Activated T-cell treated with anti-CD3 and anti-CD28 coated beads, Interleukin-2, amount 50 U/mL, for 4 hours (primary cell): ENCODE results near the gene JCHAIN. TPM values are rescaled to one million over a fixed set of nuclear protein-coding genes. Genes with fewer than 3 reads are reported as not detected.

ENCODE experiments used
- ATAC-seq, 2 donors: fragments of 200-7000 bp; cut with Tn5 transposase; one replicate each; pipeline ENCODE4 v1.10.0; 2021
- DNase-seq: peaks from one replicate; pipeline ENCODE4 v3.0.0-alpha.2; 2020
- H3K27me3 Mint-ChIP-seq: one replicate; pipeline ENCODE4 v1.8.0; 2021; ENCODE audit warnings: low read depth, mixed read lengths
- H3K36me3 Mint-ChIP-seq: one replicate; pipeline ENCODE4 v1.8.0; 2022; ENCODE audit warnings: mixed read lengths; ENCODE audit not compliant: insufficient read depth
- H3K4me1 Mint-ChIP-seq: one replicate; pipeline ENCODE4 v1.8.0; 2021; ENCODE audit warnings: low read depth, mixed read lengths
- H3K4me3 Mint-ChIP-seq: one replicate; pipeline ENCODE4 v1.8.0; 2021; ENCODE audit warnings: mild to moderate bottlenecking, moderate library complexity, mixed read lengths
- H3K9me3 Mint-ChIP-seq: one replicate; pipeline ENCODE4 v1.8.0; 2021; ENCODE audit warnings: mixed read lengths
- total RNA-seq, 3 donors: library from RNA; stranded (reverse); gene quantifications; one replicate each; pipeline ENCODE4 v1.2.1, GENCODE V29; 2021

JCHAIN gene
- total RNA-seq, 3 donors from 2014 or later = 0.58 to 1.4 (median 1.1) TPM

DNA sequence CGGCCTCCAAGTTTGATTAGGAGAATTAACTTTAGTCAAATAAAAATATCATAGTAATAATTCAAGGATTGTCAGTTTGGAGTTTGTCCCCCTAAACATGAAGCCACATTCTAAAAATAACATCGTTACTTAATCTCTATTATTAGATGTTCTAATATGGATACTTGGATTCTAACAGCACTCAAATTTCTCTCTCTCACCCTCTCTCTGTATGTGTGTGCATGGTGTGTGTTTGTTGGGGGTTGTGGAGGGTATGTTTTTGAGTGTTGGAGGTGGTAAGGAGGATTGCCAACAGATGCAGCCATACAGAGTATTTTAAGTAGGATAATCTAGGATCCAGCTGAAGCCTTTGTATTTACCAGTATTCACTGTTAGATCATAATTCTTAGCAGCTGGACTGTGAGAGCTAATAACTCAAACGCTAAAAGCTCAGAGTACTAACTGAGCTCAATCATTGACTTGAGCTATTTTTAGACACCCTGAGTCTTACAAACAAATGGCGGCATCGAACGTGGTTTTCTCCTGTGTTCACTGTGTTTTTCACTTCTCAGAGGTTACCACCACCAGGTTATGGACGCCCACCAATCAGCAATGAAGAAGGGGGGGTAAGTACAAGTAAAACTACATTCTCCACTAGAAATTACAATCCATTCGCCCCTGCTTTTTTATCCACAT lies 28.9 kb downstream of the JCHAIN start:
- no peaks in the 10 kb centered on the region for H3K36me3 Mint-ChIP-seq
- no peaks in the 10 kb centered on the region for H3K9me3 Mint-ChIP-seq
- ATAC-seq (no peak), DNase-seq (no peak)
- no peak overlapping the region for H3K4me3 Mint-ChIP-seq
- H3K27me3 Mint-ChIP-seq = peaks cover 4% of the 10 kb centered on the region
- peaks cover 2% of the 10 kb centered on the region for H3K4me1 Mint-ChIP-seq

- Mint-ChIP-seq H3K4me3 (no peak overlapping the region), H3K36me3 (no peaks in the 10 kb centered on the region), H3K4me1 (no peaks in the 10 kb centered on the region), H3K9me3 (no peaks in the 10 kb centered on the region), H3K27me3 (peaks cover 8% of the 10 kb centered on the region)
- no peak for DNase-seq
- ATAC-seq = no peak
Observed at GRCh38 chr4:70634482-70634881, 31.8 kb downstream of the JCHAIN start.

- Mint-ChIP-seq H3K9me3 (no peaks in the 10 kb centered on the region), H3K36me3 (no peaks in the 10 kb centered on the region), H3K4me3 (no peak overlapping the region), H3K27me3 (peaks cover 8% of the 10 kb centered on the region), H3K4me1 (no peaks in the 10 kb centered on the region)
- ATAC-seq = no peak
- no peak for DNase-seq
Observed at GRCh38 chr4:70632028-70632427, 34.3 kb downstream of the JCHAIN start.

GRCh38 chr4:70630162-70630561 lies 36.1 kb downstream of the JCHAIN start:
- no peaks in the 10 kb centered on the region for H3K36me3 Mint-ChIP-seq
- H3K9me3 Mint-ChIP-seq = no peaks in the 10 kb centered on the region
- ATAC-seq = no peak
- no peak overlapping the region for H3K4me3 Mint-ChIP-seq
- no peaks in the 10 kb centered on the region for H3K4me1 Mint-ChIP-seq
- DNase-seq = no peak
- peaks cover 8% of the 10 kb centered on the region for H3K27me3 Mint-ChIP-seq

DNA sequence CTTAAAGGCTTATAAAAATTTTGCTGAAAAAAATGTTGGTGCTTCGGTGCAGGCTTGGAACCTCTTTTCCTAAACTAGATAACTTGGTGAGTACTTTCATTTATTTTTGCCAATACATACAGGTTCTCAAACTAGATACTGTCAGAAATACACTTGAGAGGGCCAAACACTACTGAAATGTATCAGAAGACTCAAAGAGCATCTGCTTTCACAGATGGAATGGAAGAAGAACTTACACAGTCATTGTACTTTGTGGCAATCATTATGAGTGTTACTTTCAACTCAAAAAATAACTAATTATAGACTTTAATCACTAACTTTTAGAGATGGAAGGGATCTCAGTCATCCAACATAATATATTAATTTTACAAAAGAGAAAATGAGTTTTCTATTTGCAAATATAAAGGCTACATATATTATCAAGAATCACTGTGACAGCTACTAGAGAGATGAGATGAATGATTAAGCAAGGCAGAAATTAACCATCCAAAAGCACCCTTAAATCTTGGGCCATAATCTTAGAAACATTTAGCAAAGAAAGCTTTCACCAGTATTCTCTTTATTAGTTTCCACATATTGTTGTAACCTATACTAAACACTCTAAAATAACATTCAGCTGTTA lies 36.7 kb downstream of the JCHAIN start:
- ATAC-seq = peak; percentile 34 to 35
- H3K9me3 Mint-ChIP-seq = no peaks in the 10 kb centered on the region
- no peak overlapping the region for H3K4me3 Mint-ChIP-seq
- no peaks in the 10 kb centered on the region for H3K4me1 Mint-ChIP-seq
- H3K36me3 Mint-ChIP-seq = no peaks in the 10 kb centered on the region
- no peak for DNase-seq
- peaks cover 8% of the 10 kb centered on the region for H3K27me3 Mint-ChIP-seq

- Mint-ChIP-seq H3K36me3 (no peaks in the 10 kb centered on the region), H3K4me3 (no peak within 1 kb of the TSS), H3K9me3 (no peaks in the 10 kb centered on the region), H3K4me1 (no peaks in the 10 kb centered on the region), H3K27me3 (peaks cover 5% of the 10 kb centered on the region)
- no peak for ATAC-seq
- DNase-seq = no peak
Observed at GRCh38 chr4:70628444-70628843, 37.9 kb downstream of the JCHAIN start, which contains the start of gene ENAM. Gene ENAM, plus strand, starts transcription at chr4:70628744. Its CDS starts 757 bp downstream, at chr4:70629501.

GRCh38 chr4:70627620-70628019 lies 38.7 kb downstream of the JCHAIN start:
- H3K27me3 Mint-ChIP-seq = peaks cover 4% of the 10 kb centered on the region
- no peak for DNase-seq
- H3K36me3 Mint-ChIP-seq = no peaks in the 10 kb centered on the region
- no peaks in the 10 kb centered on the region for H3K9me3 Mint-ChIP-seq
- ATAC-seq = no peak
- H3K4me3 Mint-ChIP-seq = no peak overlapping the region
- H3K4me1 Mint-ChIP-seq = no peaks in the 10 kb centered on the region

DNA sequence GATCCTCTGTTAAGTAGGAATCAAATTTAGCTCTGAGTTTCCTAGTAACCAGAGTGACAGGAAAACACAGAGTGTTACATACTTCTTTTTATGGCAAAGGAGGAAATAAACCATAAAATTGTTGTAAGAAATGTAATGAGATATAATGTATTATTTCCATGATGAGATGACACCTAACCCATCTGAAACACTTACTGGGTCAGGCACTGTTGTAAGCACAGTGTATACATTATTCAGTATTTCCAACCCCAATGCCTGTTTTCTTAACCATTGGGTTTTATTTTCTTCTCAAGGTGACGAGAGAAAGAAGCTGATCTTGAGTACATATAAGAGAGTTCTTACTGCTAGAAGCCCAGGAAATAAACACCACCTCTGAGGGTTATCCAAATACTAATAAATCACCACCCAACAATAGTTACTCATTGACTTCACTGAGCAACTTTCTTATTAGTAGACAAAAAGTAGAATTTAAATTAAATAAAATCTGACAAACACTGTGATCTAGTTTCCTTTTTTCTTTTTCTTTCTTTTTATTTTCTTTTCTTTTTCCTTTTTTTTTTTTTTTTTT lies 42.0 kb downstream of the JCHAIN start:
- Mint-ChIP-seq H3K36me3 (no peaks in the 10 kb centered on the region), H3K27me3 (no peaks in the 10 kb centered on the region), H3K4me1 (no peaks in the 10 kb centered on the region), H3K9me3 (no peaks in the 10 kb centered on the region), H3K4me3 (no peak overlapping the region)
- no peak for DNase-seq
- ATAC-seq = no peak

DNA sequence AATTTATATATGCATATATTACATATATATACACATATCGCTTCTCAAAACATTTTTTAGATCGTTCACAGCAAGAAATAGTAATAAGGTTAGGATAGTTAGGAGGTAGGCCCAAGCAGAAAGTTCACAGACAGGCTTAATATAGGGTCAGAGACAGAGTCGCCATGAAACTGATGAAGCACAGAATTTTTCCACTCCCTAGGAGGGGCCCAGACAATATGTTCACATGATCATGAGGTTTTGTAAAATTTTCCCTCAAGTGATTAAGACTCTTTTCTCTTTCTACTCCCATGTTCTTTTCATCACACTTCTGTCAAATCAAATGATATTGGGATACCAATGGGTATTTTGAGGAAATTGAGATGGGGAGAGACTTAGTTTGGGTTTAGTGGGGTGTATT lies 43.0 kb downstream of the JCHAIN start:
- H3K36me3 Mint-ChIP-seq = no peaks in the 10 kb centered on the region
- no peaks in the 10 kb centered on the region for H3K27me3 Mint-ChIP-seq
- ATAC-seq = no peak
- no peaks in the 10 kb centered on the region for H3K4me1 Mint-ChIP-seq
- no peaks in the 10 kb centered on the region for H3K9me3 Mint-ChIP-seq
- no peak for DNase-seq
- no peak overlapping the region for H3K4me3 Mint-ChIP-seq

GRCh38 chr4:70619778-70620177 lies 46.5 kb downstream of the JCHAIN start:
- ATAC-seq (no peak), DNase-seq (no peak)
- Mint-ChIP-seq H3K36me3 (no peaks in the 10 kb centered on the region), H3K9me3 (no peaks in the 10 kb centered on the region), H3K27me3 (no peaks in the 10 kb centered on the region), H3K4me1 (no peaks in the 10 kb centered on the region), H3K4me3 (no peak overlapping the region)

GRCh38 chr4:70619288-70619687 lies 47.0 kb downstream of the JCHAIN start:
- ATAC-seq (no peak), DNase-seq (no peak)
- Mint-ChIP-seq H3K27me3 (no peaks in the 10 kb centered on the region), H3K9me3 (no peaks in the 10 kb centered on the region), H3K4me3 (no peak overlapping the region), H3K4me1 (no peaks in the 10 kb centered on the region), H3K36me3 (no peaks in the 10 kb centered on the region)

- no peak for DNase-seq
- H3K27me3 Mint-ChIP-seq = peaks cover 5% of the 10 kb centered on the region
- no peaks in the 10 kb centered on the region for H3K36me3 Mint-ChIP-seq
- H3K9me3 Mint-ChIP-seq = no peaks in the 10 kb centered on the region
- H3K4me1 Mint-ChIP-seq = peaks cover 13% of the 10 kb centered on the region
- no peak for ATAC-seq
- H3K4me3 Mint-ChIP-seq = no peak overlapping the region
Observed at GRCh38 chr4:70614184-70614555, 52.1 kb downstream of the JCHAIN start.

DNA sequence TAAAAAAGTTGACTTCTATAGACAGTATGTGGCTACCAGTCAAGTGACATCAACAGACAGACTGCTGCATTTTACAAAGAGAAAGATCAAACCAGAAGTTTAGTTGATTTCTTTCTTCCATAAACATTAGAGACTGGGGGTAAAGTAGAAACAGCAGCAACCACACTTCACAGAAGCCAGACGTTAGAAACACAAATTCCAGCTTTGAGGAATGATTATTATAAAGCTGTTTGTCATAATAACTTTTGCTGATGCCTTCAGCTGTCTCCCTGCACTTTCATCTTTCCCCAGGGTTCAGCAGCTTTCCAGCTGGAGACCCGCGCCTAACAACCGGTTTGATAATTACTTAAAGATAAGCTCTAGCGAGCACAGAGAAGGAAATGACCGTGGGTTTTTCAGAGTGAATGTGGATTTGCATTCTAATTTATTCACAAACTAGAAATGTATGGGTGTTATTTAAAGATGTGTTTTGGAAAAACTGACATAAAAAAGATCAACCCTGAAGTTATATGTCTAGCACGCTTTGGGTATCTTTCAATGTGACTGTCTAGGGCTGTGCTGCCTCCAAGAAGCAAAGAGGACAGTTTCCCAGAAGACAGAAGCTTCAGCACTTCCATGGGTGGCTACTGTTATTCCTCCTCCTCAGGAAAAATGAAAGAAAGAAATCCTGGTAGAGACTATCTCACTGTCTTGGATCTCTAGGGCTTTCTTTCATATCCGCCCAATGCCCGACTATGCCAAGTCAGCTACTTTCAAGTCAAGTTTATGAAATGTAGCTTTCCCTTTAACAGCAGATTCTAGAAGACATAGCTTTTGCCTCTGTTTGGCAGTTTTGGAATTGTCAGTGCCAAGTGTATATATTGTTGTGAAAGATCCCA lies 52.8 kb downstream of the JCHAIN start:
- Mint-ChIP-seq H3K9me3 (no peaks in the 10 kb centered on the region), H3K4me1 (peaks cover 13% of the 10 kb centered on the region), H3K36me3 (no peaks in the 10 kb centered on the region), H3K4me3 (no peak overlapping the region), H3K27me3 (peaks cover 8% of the 10 kb centered on the region)
- DNase-seq (no peak), ATAC-seq (peak; percentile 43 to 46)

- peaks cover 5% of the 10 kb centered on the region for H3K4me1 Mint-ChIP-seq
- no peaks in the 10 kb centered on the region for H3K9me3 Mint-ChIP-seq
Observed at GRCh38 chr4:70608324-70608723, 58.0 kb downstream of the JCHAIN start.

More at GRCh38 chr4:70608324-70608723, 58.0 kb downstream of the JCHAIN start:
- ATAC-seq = no peak
- Mint-ChIP-seq H3K4me3 (no peak overlapping the region), H3K27me3 (peaks cover 14% of the 10 kb centered on the region), H3K36me3 (no peaks in the 10 kb centered on the region)
- no peak for DNase-seq
